Omental fat pad (tissue), 4 donors: ENCODE data around the gene CFAP97D1. TPM values are rescaled to one million over a fixed set of nuclear protein-coding genes. Genes with fewer than 3 reads are reported as not detected.

Source experiments
- ATAC-seq: fragments of 150-250 bp; one replicate; pipeline ENCODE4 v1.9.1; 2016; ENCODE audit warnings: mild to moderate bottlenecking, moderate library complexity; ENCODE audit not compliant: low FRiP score
- DNase-seq: peaks from one replicate; pipeline ENCODE4 v3.0.0-alpha.2; 2019; ENCODE audit warnings: low spot score
- CTCF ChIP-seq, 3 donors: fragments of 450-650 bp; IDR thresholded peaks; one replicate each; pipeline ENCODE4 v1.5.1; 2016 to 2017; ENCODE audit warnings: antibody characterized with exemption in 3 of 3, mild to moderate bottlenecking in 3 of 3, moderate library complexity in 2 of 3
- total RNA-seq, 4 donors: library from RNA; depleted of rRNA; stranded (reverse); fragments of >200 nt; gene quantifications; one replicate each; pipeline ENCODE4 v1.1.0, GENCODE V29; 2016

The CFAP97D1 gene
- total RNA-seq, 4 donors from 2014 or later, result 0.09 to 0.12 TPM; not detected in 2

- no peak for TF ChIP-seq CTCF (IDR thresholded peaks at IDR 0.05)
- ATAC-seq (no peak), DNase-seq (no peak)
Observed at GRCh38 chr17:43757171-43757660, 23.0 kb upstream of the CFAP97D1 start.

DNA sequence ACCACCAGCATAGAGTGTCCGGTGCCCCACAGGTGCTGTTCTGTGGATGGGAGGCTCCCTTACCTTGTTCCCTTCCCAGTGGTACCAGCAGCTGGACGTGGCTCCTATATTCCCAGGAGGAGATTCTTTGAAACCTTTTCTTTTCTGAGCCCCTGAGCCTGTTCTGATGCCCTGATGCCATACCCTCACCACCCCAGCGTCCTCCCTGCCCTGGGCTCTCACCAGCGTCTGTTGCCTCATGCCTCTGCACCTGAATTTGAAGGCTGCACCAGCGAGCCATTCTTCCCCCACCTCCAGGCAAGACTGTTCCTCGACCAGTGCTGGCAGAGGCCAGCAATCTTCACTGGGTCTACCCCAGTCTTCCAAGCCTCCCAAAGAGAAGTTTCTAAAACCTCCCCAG is 22.1 kb upstream of the CFAP97D1 start:
- no peak for DNase-seq
- no peak for ATAC-seq
- TF ChIP-seq CTCF (IDR thresholded peaks at IDR 0.05), result no peak

DNA sequence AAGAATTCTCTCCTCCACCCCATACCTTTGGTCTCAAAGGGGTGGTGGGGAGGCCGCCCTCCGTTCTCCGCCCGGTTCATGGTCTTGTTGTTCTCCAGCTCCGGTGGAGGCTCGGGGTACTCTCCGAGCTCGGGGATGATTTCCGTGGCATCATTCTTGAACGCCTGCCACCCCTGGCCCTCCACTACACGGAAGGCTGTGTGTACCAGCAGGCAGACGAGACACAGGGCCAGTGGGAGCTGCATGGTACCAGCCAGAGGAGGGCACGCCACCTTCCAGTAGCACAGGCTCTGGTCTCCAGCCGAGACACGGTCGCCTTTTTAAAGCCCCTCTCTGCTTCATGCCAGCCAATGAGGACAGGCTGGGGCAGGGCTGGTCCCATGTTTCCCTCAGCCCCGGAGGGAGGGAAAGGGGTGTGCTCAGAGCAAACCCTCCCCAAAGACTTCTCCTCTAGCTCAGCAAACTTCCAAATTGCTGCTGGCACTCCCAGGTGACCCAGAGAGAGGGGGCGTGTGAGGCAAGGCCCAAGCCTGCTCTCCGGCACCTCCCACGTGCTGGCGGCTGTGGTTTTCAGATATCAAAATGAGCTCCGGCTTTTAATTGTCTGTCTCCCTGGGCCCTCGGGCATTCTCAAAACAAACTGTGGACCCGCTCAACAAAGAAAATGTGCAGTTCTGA is 21.6 kb upstream of the CFAP97D1 start, which contains the start of gene SOST:
SOST (minus strand) TSS at position 295 of the 678 bp plus-strand sequence; CDS start at position 245, 50 bp downstream.
- DNase-seq (no peak), ATAC-seq (no peak)
- no peak for TF ChIP-seq CTCF (IDR thresholded peaks at IDR 0.05)

GRCh38 chr17:43759836-43760235 is 20.4 kb upstream of the CFAP97D1 start:
- ATAC-seq (no peak), DNase-seq (no peak)
- TF ChIP-seq CTCF (IDR thresholded peaks at IDR 0.05), result no peak

DNA sequence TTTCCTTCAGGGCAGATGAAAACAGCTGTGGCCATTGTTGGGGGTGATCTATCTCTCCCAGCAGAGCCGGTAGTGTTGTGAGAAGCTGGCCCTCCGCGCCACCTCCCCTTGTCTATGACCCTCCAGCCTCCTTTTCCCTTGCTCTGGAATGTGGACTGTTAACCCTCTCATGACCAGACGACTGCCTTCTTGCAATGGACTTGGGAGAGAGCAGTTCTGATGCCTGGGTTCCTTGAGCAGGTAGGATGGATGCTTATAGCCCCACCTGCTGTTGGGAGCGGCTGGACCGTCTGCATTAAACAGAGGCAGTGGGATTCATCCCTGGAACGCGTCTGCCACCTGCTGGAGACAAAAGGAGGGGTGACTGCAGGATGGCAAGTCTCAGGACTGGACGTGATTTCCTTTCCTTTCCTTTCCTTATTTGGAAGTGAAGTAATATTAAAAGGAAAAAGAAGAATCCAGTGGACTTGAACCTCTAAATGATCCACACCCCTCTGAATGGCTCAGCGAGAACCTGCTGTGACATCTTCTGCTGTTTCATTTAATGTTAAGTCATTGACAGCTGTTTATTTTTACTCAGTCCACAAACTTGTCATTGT is 19.9 kb upstream of the CFAP97D1 start:
- peak in 2 of 3 donors; percentile 36 to 98 for TF ChIP-seq CTCF (IDR thresholded peaks at IDR 0.05)
- ATAC-seq (peak; percentile 85), DNase-seq (peak; percentile 98)

- TF ChIP-seq CTCF (IDR thresholded peaks at IDR 0.05), result no peak
- ATAC-seq, result no peak
- DNase-seq, result peak; percentile 71
Observed at GRCh38 chr17:43766413-43767052, 13.7 kb upstream of the CFAP97D1 start.
